SK-N-SH treated with all-trans-retinoic acid at 6 μM for 48 hours (cell line): ENCODE data around the gene MCTS1.

Experiments used
- ATAC-seq: fragments of 200-7000 bp; cut with Tn5 transposase; 3 replicates; pipeline ENCODE4 v1.9.1; 2020; ENCODE audit warnings: mild to moderate bottlenecking, moderate library complexity
- ARNTL ChIP-seq: fragments of 450-650 bp; formaldehyde crosslinking; IDR thresholded peaks from 2 replicates; pipeline ENCODE4 v1.5.0; 2020; ENCODE audit warnings: low read depth, mild to moderate bottlenecking, moderate library complexity, borderline replicate concordance
- BACH2 ChIP-seq: fragments of 250-450 bp; sonication (Bioruptor Pico); IDR thresholded peaks from 2 replicates; pipeline ENCODE4 v1.9.0; 2021; ENCODE audit warnings: mild to moderate bottlenecking, borderline replicate concordance
- CSDC2 ChIP-seq: fragments of 250-450 bp; sonication (Bioruptor Pico); IDR thresholded peaks from 2 replicates; pipeline ENCODE4 v1.5.0; 2020; ENCODE audit warnings: mild to moderate bottlenecking, moderate library complexity
- CSRNP3 ChIP-seq: fragments of 250-450 bp; sonication (Bioruptor Pico); IDR thresholded peaks from 2 replicates; pipeline ENCODE4 v1.5.1; 2021; ENCODE audit warnings: mild to moderate bottlenecking, moderate library complexity
- ESRRG ChIP-seq: fragments of 250-450 bp; sonication (Bioruptor Pico); IDR thresholded peaks from 2 replicates; pipeline ENCODE4 v1.6.1; 2021; ENCODE audit warnings: mild to moderate bottlenecking
- GLIS3 ChIP-seq: fragments of 250-450 bp; sonication (Bioruptor Pico); IDR thresholded peaks from 2 replicates; pipeline ENCODE4 v1.5.0; 2020; ENCODE audit warnings: mild to moderate bottlenecking, moderate library complexity
- ISL1 ChIP-seq: fragments of 250-450 bp; sonication (Bioruptor Pico); IDR thresholded peaks from 2 replicates; pipeline ENCODE4 v2.1.2; 2022; ENCODE audit warnings: mild to moderate bottlenecking, moderate library complexity
- OSR1 ChIP-seq: fragments of 250-450 bp; sonication (Bioruptor Pico); IDR thresholded peaks from 2 replicates; pipeline ENCODE4 v1.8.0; 2022; ENCODE audit warnings: moderate library complexity, mild to moderate bottlenecking, inconsistent platforms
- PPARA ChIP-seq: fragments of 250-450 bp; sonication (Bioruptor Pico); IDR thresholded peaks from 2 replicates; pipeline ENCODE4 v1.5.0; 2020; ENCODE audit warnings: mild to moderate bottlenecking, borderline replicate concordance
- RARB ChIP-seq: fragments of 250-450 bp; sonication (Bioruptor Pico); IDR thresholded peaks from 2 replicates; pipeline ENCODE4 v1.8.0; 2021; ENCODE audit warnings: mild to moderate bottlenecking, moderate library complexity
- TCF4 ChIP-seq: fragments of 250-450 bp; sonication (Bioruptor Pico); IDR thresholded peaks from 2 replicates; pipeline ENCODE4 v1.8.0; 2021; ENCODE audit warnings: mild to moderate bottlenecking, moderate library complexity, borderline replicate concordance
- TOX ChIP-seq: fragments of 250-450 bp; sonication (Bioruptor Pico); IDR thresholded peaks from 2 replicates; pipeline ENCODE4 v1.8.0; 2021; ENCODE audit warnings: mild to moderate bottlenecking, moderate library complexity, borderline replicate concordance
- ZC3H10 ChIP-seq: fragments of 250-450 bp; sonication (Bioruptor Pico); IDR thresholded peaks from 2 replicates; pipeline ENCODE4 v1.5.1; 2021; ENCODE audit warnings: mild to moderate bottlenecking, moderate library complexity
- ZFP3 ChIP-seq: fragments of 250-450 bp; sonication (Bioruptor Pico); IDR thresholded peaks from 2 replicates; pipeline ENCODE4 v1.5.0; 2020; ENCODE audit warnings: mild to moderate bottlenecking, moderate library complexity
- ZFP30 ChIP-seq: fragments of 450-650 bp; formaldehyde crosslinking; IDR thresholded peaks from 2 replicates; pipeline ENCODE4 v1.5.0; 2022; ENCODE audit warnings: mild to moderate bottlenecking, moderate library complexity
- ZNF565 ChIP-seq: fragments of 450-650 bp; formaldehyde crosslinking; conservative IDR thresholded peaks from 2 replicates; pipeline ENCODE4 v1.5.0; 2020; ENCODE audit warnings: low read depth, mild to moderate bottlenecking, moderate library complexity
- ZNF70 ChIP-seq: fragments of 450-650 bp; formaldehyde crosslinking; IDR thresholded peaks from 2 replicates; pipeline ENCODE4 v1.5.0; 2020; ENCODE audit warnings: mild to moderate bottlenecking, moderate library complexity
- ZNF8 ChIP-seq: fragments of 450-650 bp; formaldehyde crosslinking; IDR thresholded peaks from 2 replicates; pipeline ENCODE4 v1.5.0; 2020; ENCODE audit warnings: mild to moderate bottlenecking, moderate library complexity
- TF ChIP-seq, protein P1 (sequence below): fragments of 250-450 bp; sonication (Bioruptor Pico); IDR thresholded peaks from 2 replicates; pipeline ENCODE4 v1.8.0; 2020; ENCODE audit warnings: mild to moderate bottlenecking, moderate library complexity, borderline replicate concordance
- TF ChIP-seq, protein P2 (sequence below): fragments of 250-450 bp; sonication (Bioruptor Pico); IDR thresholded peaks from 2 replicates; pipeline ENCODE4 v1.5.1; 2020; ENCODE audit warnings: low read depth, mild to moderate bottlenecking, moderate library complexity
- TF ChIP-seq, protein P3 (sequence below): fragments of 250-450 bp; sonication (Bioruptor Pico); IDR thresholded peaks from 2 replicates; pipeline ENCODE4 v1.5.0; 2020; ENCODE audit warnings: mild to moderate bottlenecking, moderate library complexity
- TF ChIP-seq, protein P4 (sequence below): fragments of 250-450 bp; sonication (Bioruptor Pico); IDR thresholded peaks from 2 replicates; pipeline ENCODE4 v1.8.0; 2021; ENCODE audit warnings: low read depth, mild to moderate bottlenecking, moderate library complexity, borderline replicate concordance

Gene MCTS1

DNA sequence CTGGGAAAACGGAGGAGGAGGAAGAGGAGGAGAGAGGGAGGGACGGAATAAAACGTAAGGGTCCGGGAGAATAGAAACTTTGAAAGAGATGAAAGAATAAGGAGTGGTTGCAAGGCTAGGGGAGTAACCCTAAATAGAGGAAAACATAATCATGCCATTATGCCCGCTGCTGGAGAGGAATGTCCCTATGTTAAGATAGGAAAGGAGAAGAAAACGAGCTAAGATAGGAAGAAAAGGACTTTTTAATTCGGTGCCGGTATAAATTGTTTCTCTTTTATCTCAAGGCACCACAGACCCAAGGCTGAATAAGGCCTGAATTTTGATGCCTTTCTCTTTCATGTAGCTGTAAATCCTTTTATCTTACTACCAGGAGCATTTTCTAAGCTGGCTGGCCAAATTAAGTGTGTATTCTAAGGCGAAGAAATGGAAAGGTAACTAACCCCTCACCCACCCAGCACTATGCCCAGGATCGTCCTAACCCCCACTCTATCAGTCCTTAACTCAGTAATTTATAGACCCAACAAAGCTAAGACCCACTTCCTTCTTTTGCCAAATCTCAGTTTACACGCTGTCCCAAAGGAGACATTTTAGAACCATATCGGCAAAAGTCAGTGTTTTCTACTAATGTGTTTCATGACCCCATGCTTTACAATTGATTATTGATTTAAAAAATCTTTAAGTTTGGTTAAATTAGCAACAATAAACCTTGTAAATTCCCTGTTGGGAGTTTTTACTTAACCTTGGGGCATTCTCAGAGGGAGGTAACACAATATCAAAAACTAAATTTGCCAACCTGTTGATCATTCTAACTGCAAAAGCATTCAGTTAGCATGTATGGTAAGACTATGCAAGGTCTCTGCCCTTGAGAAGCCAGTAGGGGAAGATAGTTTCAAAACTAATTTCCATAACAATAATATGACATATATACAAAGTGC, 42.0 kb upstream of the MCTS1 start:
- TF ChIP-seq TOX (CRISPR knock-in tag) (no peak), ZC3H10 (CRISPR knock-in tag) (no peak), ZFP30 (CRISPR knock-in tag) (no peak), CSDC2 (CRISPR knock-in tag) (no peak), ISL1 (CRISPR knock-in tag) (no peak), PPARA (CRISPR knock-in tag) (no peak), ARNTL (CRISPR knock-in tag) (no peak)
- TF ChIP-seq, protein P1, sequence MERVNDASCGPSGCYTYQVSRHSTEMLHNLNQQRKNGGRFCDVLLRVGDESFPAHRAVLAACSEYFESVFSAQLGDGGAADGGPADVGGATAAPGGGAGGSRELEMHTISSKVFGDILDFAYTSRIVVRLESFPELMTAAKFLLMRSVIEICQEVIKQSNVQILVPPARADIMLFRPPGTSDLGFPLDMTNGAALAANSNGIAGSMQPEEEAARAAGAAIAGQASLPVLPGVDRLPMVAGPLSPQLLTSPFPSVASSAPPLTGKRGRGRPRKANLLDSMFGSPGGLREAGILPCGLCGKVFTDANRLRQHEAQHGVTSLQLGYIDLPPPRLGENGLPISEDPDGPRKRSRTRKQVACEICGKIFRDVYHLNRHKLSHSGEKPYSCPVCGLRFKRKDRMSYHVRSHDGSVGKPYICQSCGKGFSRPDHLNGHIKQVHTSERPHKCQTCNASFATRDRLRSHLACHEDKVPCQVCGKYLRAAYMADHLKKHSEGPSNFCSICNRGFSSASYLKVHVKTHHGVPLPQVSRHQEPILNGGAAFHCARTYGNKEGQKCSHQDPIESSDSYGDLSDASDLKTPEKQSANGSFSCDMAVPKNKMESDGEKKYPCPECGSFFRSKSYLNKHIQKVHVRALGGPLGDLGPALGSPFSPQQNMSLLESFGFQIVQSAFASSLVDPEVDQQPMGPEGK (CRISPR knock-in tag), result no peak

GRCh38 chrX:120562569-120562926, 41.4 kb upstream of the MCTS1 start:
- no peak for TF ChIP-seq ESRRG
- no peak for TF ChIP-seq ZNF565 (CRISPR knock-in tag)
- TF ChIP-seq ARNTL (CRISPR knock-in tag), result no peak
- no peak for TF ChIP-seq TCF4 (CRISPR knock-in tag)
- TF ChIP-seq RARB (CRISPR knock-in tag), result no peak
- no peak for TF ChIP-seq ZNF70 (CRISPR knock-in tag)
- TF ChIP-seq OSR1 (CRISPR knock-in tag), result no peak
- TF ChIP-seq ZFP30 (CRISPR knock-in tag), result no peak
- ATAC-seq, result no peak

More for the DNA sequence above, 42.0 kb upstream of the MCTS1 start:
- ATAC-seq, result no peak

DNA sequence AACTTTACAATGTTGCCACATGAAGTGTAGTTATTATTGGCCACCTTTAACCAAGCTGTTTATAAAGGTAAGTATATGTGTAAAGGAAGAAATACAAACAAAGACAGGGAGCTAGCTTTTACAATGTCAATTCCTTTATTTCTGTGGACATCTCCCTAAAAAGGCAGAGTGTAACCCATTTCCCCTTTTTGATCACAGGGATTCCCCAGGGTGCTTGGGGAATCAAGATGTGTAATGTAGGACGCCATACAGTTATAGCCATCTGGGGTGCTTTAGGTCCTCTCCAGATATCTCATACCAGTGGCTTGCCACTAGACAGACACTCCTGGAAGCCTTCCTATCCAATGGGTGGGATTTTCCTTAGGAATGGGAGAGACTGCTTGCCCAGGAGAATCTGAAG, 39.0 kb upstream of the MCTS1 start:
- TF ChIP-seq, protein P2, sequence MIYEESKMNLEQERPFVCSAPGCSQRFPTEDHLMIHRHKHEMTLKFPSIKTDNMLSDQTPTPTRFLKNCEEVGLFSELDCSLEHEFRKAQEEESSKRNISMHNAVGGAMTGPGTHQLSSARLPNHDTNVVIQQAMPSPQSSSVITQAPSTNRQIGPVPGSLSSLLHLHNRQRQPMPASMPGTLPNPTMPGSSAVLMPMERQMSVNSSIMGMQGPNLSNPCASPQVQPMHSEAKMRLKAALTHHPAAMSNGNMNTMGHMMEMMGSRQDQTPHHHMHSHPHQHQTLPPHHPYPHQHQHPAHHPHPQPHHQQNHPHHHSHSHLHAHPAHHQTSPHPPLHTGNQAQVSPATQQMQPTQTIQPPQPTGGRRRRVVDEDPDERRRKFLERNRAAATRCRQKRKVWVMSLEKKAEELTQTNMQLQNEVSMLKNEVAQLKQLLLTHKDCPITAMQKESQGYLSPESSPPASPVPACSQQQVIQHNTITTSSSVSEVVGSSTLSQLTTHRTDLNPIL, result no peak
- TF ChIP-seq PPARA (CRISPR knock-in tag) (no peak), ISL1 (CRISPR knock-in tag) (no peak), RARB (CRISPR knock-in tag) (no peak), ZNF565 (CRISPR knock-in tag) (no peak), ARNTL (CRISPR knock-in tag) (no peak), GLIS3 (no peak), TCF4 (CRISPR knock-in tag) (no peak), ZNF70 (CRISPR knock-in tag) (no peak), BACH2 (CRISPR knock-in tag) (no peak), TOX (CRISPR knock-in tag) (no peak), ZFP30 (CRISPR knock-in tag) (no peak), ZFP3 (CRISPR knock-in tag) (no peak), ZNF8 (CRISPR knock-in tag) (no peak)
- TF ChIP-seq, protein P3, sequence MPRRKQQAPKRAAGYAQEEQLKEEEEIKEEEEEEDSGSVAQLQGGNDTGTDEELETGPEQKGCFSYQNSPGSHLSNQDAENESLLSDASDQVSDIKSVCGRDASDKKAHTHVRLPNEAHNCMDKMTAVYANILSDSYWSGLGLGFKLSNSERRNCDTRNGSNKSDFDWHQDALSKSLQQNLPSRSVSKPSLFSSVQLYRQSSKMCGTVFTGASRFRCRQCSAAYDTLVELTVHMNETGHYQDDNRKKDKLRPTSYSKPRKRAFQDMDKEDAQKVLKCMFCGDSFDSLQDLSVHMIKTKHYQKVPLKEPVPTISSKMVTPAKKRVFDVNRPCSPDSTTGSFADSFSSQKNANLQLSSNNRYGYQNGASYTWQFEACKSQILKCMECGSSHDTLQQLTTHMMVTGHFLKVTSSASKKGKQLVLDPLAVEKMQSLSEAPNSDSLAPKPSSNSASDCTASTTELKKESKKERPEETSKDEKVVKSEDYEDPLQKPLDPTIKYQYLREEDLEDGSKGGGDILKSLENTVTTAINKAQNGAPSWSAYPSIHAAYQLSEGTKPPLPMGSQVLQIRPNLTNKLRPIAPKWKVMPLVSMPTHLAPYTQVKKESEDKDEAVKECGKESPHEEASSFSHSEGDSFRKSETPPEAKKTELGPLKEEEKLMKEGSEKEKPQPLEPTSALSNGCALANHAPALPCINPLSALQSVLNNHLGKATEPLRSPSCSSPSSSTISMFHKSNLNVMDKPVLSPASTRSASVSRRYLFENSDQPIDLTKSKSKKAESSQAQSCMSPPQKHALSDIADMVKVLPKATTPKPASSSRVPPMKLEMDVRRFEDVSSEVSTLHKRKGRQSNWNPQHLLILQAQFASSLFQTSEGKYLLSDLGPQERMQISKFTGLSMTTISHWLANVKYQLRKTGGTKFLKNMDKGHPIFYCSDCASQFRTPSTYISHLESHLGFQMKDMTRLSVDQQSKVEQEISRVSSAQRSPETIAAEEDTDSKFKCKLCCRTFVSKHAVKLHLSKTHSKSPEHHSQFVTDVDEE (CRISPR knock-in tag), result no peak
- ATAC-seq, result no peak

GRCh38 chrX:120566817-120567216, 37.1 kb upstream of the MCTS1 start:
- no peak for ATAC-seq
- no peak for TF ChIP-seq ZNF8 (CRISPR knock-in tag)
- no peak for TF ChIP-seq CSDC2 (CRISPR knock-in tag)
- TF ChIP-seq RARB (CRISPR knock-in tag), result no peak
- TF ChIP-seq CSRNP3 (CRISPR knock-in tag), result no peak
- TF ChIP-seq ESRRG, result no peak
- no peak for TF ChIP-seq PPARA (CRISPR knock-in tag)
- TF ChIP-seq, protein P4, sequence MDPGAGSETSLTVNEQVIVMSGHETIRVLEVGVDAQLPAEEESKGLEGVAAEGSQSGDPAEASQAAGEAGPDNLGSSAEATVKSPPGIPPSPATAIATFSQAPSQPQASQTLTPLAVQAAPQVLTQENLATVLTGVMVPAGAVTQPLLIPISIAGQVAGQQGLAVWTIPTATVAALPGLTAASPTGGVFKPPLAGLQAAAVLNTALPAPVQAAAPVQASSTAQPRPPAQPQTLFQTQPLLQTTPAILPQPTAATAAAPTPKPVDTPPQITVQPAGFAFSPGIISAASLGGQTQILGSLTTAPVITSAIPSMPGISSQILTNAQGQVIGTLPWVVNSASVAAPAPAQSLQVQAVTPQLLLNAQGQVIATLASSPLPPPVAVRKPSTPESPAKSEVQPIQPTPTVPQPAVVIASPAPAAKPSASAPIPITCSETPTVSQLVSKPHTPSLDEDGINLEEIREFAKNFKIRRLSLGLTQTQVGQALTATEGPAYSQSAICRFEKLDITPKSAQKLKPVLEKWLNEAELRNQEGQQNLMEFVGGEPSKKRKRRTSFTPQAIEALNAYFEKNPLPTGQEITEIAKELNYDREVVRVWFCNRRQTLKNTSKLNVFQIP, result no peak
- no peak for TF ChIP-seq ZNF70 (CRISPR knock-in tag)
- TF ChIP-seq BACH2 (CRISPR knock-in tag), result no peak
- TF ChIP-seq, protein P2, result no peak
- no peak for TF ChIP-seq OSR1 (CRISPR knock-in tag)
- no peak for TF ChIP-seq ZNF565 (CRISPR knock-in tag)
- no peak for TF ChIP-seq TOX (CRISPR knock-in tag)
